Panc1 (cell line): ENCODE measurements around the gene SSX1. TPM values are rescaled to one million over a fixed set of nuclear protein-coding genes. Genes with fewer than 3 reads are reported as not detected.

ENCODE experiments used
- total RNA-seq: library from RNA; stranded (reverse); gene quantifications from one replicate; pipeline ENCODE4 v1.2.1, GENCODE V29; 2021; ENCODE audit not compliant: unreplicated experiment

Gene SSX1
- total RNA-seq, 1 experiment from 2014 or later: 0.13 TPM

Other genes starting within 250 kb of the SSX1 start
- gene SPACA5, start 248.4 kb upstream of the SSX1 start, total RNA-seq: not detected
- gene ZNF630, start 183.8 kb upstream of the SSX1 start, total RNA-seq: 3.0 TPM
- not detected for gene SPACA5B, start 124.8 kb upstream of the SSX1 start, total RNA-seq
- gene SSX5, start 58.6 kb upstream of the SSX1 start, total RNA-seq: not detected
- gene SSX3, start 101.3 kb downstream of the SSX1 start, total RNA-seq: not detected
- 0.15 TPM for gene SSX4, start 128.1 kb downstream of the SSX1 start, total RNA-seq
- gene SSX4B, start 156.6 kb downstream of the SSX1 start, total RNA-seq: 0.15 TPM
- gene SLC38A5, start 214.9 kb downstream of the SSX1 start, total RNA-seq: 1.1 TPM
- 43.1 TPM for gene FTSJ1, start 220.8 kb downstream of the SSX1 start, total RNA-seq